ENCODE results near the gene AKAP9. TPM values are rescaled to one million over a fixed set of nuclear protein-coding genes. Genes with fewer than 3 reads are reported as not detected.
"Not testable (repeated sequence)": the region's sequence is repeated elsewhere in the genome, so short reads cannot be mapped to it uniquely, and the experiment has no call there.

Gene AKAP9
- total and polyA plus RNA-seq, 9 of the 15 experiments (the other 6 are each of a cell fraction or from before 2014, with no cell fraction given): 25.5 to 80.9 (median 46.3) TPM

GRCh38 chr7:92025260-92025659 is 84.6 kb downstream of the AKAP9 start:
- no peaks in the 10 kb centered on the region for H3K9me1 ChIP-seq (ENCODE audit: control insufficient read depth, insufficient read depth, low read length)
- TF ChIP-seq LARP7 (IDR thresholded peaks at IDR 0.05): no peak
- TF ChIP-seq SETDB1 (IDR thresholded peaks at IDR 0.05; ENCODE audit: low read length): no peak
- TF ChIP-seq POLR2AphosphoS2 (IDR thresholded peaks at IDR 0.05; ENCODE audit: low read length): no peak
- no peak for TF ChIP-seq CBX5 (IDR thresholded peaks at IDR 0.05; ENCODE audit: borderline replicate concordance, low read depth)
- no peak for TF ChIP-seq CEBPG (CRISPR knock-in tag; IDR thresholded peaks at IDR 0.05)
- TF ChIP-seq CEBPG (tag; conservative IDR thresholded peaks at IDR 0.05 in 1 of 2, IDR thresholded peaks at IDR 0.05 in 1 of 2): no peak
- no peak for FAIRE-seq
- BruUV-seq (replicated peaks): no TSS peak
- H3K9me3 ChIP-seq (replicated peaks; ENCODE audit: control insufficient read depth, insufficient read depth, low read depth, low read length): no peaks in the 10 kb centered on the region
- H3K27ac ChIP-seq (ENCODE audit: extremely low read depth, low read depth, low read length): no peak overlapping the region
- CTCF ChIA-PET (ENCODE audit: low intra/inter-chr PET ratio): no interaction called here
- no peak for ATAC-seq
- H3K4me1 ChIP-seq (replicated peaks in 1 of 2; ENCODE audit: control insufficient read depth in 2 of 2, insufficient read depth in 2 of 2, low read length in 2 of 2): no peaks in the 10 kb centered on the region
- peaks cover 56% of the 10 kb centered on the region for H3K36me3 ChIP-seq (ENCODE audit: control insufficient read depth, insufficient read depth, low read length)
- H3K27me3 ChIP-seq (ENCODE audit: control insufficient read depth in 2 of 2, insufficient read depth in 2 of 2, low read length in 2 of 2): no peaks in the 10 kb centered on the region
- 83% methylated on average over 3 of the region's 3 CpGs for WGBS (ENCODE audit: insufficient coverage, low coverage, missing lambda C conversion rate)
- no peaks in the 10 kb centered on the region for H3K79me2 ChIP-seq (ENCODE audit: control insufficient read depth, insufficient read depth, low read length)
- in situ Hi-C loops (cut with MboI) (no loop called here), intact Hi-C loops (cut with micrococcal nuclease) (no loop called here)
- no peak overlapping the region for H3K4me3 ChIP-seq
- no peak overlapping the region for H3K4me2 ChIP-seq (ENCODE audit: insufficient read depth, low read length)
- H3K9ac ChIP-seq (ENCODE audit: insufficient read depth in 1 of 2, low read depth in 2 of 2, low read length in 2 of 2): no peak overlapping the region
- POLR2A ChIA-PET: no interaction called here
- no peak for DNase-seq (ENCODE audit: extremely low read depth in 1 of 4, low spot score in 3 of 4)
- H4K20me1 ChIP-seq (replicated peaks; ENCODE audit: control insufficient read depth, insufficient read depth, low read length): no peaks in the 10 kb centered on the region
- no peak overlapping the region for H2AFZ ChIP-seq (ENCODE audit: low read depth, low read length)

- WGBS (ENCODE audit: insufficient coverage, low coverage, missing lambda C conversion rate): 96% methylated on average over 13 of the region's 24 CpGs
- ATAC-seq; H3K4me2 ChIP-seq (ENCODE audit: insufficient read depth, low read length); FAIRE-seq; H3K9me1 ChIP-seq (ENCODE audit: control insufficient read depth, insufficient read depth, low read length); H3K9ac ChIP-seq (ENCODE audit: insufficient read depth in 1 of 2, low read depth in 2 of 2, low read length in 2 of 2); CTCF ChIA-PET (ENCODE audit: low intra/inter-chr PET ratio); H3K4me1 ChIP-seq (replicated peaks in 1 of 2; ENCODE audit: control insufficient read depth in 2 of 2, insufficient read depth in 2 of 2, low read length in 2 of 2); H3K27me3 ChIP-seq (ENCODE audit: control insufficient read depth in 2 of 2, insufficient read depth in 2 of 2, low read length in 2 of 2); H3K79me2 ChIP-seq (ENCODE audit: control insufficient read depth, insufficient read depth, low read length); in situ Hi-C loops (cut with MboI); H2AFZ ChIP-seq (ENCODE audit: low read depth, low read length); intact Hi-C loops (cut with micrococcal nuclease); H3K4me3 ChIP-seq; H3K27ac ChIP-seq (ENCODE audit: extremely low read depth, low read depth, low read length); H4K20me1 ChIP-seq (replicated peaks; ENCODE audit: control insufficient read depth, insufficient read depth, low read length); DNase-seq (ENCODE audit: extremely low read depth in 1 of 4, low spot score in 3 of 4); POLR2A ChIA-PET; H3K9me3 ChIP-seq (replicated peaks; ENCODE audit: control insufficient read depth, insufficient read depth, low read depth, low read length); BruUV-seq (replicated peaks): not testable (repeated sequence)
- H3K36me3 ChIP-seq (ENCODE audit: control insufficient read depth, insufficient read depth, low read length): peaks cover 56% of the 10 kb centered on the region
These were observed 86.0 kb downstream of the AKAP9 start for GRCh38 chr7:92026635-92027034.

- POLR2A ChIA-PET; CTCF ChIA-PET (ENCODE audit: low intra/inter-chr PET ratio): not testable (repeated sequence)
These were observed 86.5 kb downstream of the AKAP9 start for GRCh38 chr7:92027128-92027527.

More at GRCh38 chr7:92027128-92027527, 86.5 kb downstream of the AKAP9 start:
- H3K4me1 ChIP-seq (replicated peaks in 1 of 2; ENCODE audit: control insufficient read depth in 2 of 2, insufficient read depth in 2 of 2, low read length in 2 of 2); in situ Hi-C loops (cut with MboI); H3K9me3 ChIP-seq (replicated peaks; ENCODE audit: control insufficient read depth, insufficient read depth, low read depth, low read length); H2AFZ ChIP-seq (ENCODE audit: low read depth, low read length); H4K20me1 ChIP-seq (replicated peaks; ENCODE audit: control insufficient read depth, insufficient read depth, low read length); intact Hi-C loops (cut with micrococcal nuclease); H3K4me3 ChIP-seq; H3K79me2 ChIP-seq (ENCODE audit: control insufficient read depth, insufficient read depth, low read length); BruUV-seq (replicated peaks); ATAC-seq; H3K4me2 ChIP-seq (ENCODE audit: insufficient read depth, low read length); H3K9ac ChIP-seq (ENCODE audit: insufficient read depth in 1 of 2, low read depth in 2 of 2, low read length in 2 of 2); FAIRE-seq; H3K9me1 ChIP-seq (ENCODE audit: control insufficient read depth, insufficient read depth, low read length); H3K27ac ChIP-seq (ENCODE audit: extremely low read depth, low read depth, low read length); DNase-seq (ENCODE audit: extremely low read depth in 1 of 4, low spot score in 3 of 4); H3K27me3 ChIP-seq (ENCODE audit: control insufficient read depth in 2 of 2, insufficient read depth in 2 of 2, low read length in 2 of 2): not testable (repeated sequence)
- peaks cover 56% of the 10 kb centered on the region for H3K36me3 ChIP-seq (ENCODE audit: control insufficient read depth, insufficient read depth, low read length)
- 100% methylated on average over 13 of the region's 29 CpGs for WGBS (ENCODE audit: insufficient coverage, low coverage, missing lambda C conversion rate)
